Glomerular endothelial cell (primary cell): ENCODE measurements around the gene IGSF1. TPM values are rescaled to one million over a fixed set of nuclear protein-coding genes. Genes with fewer than 3 reads are reported as not detected.

ENCODE experiments used
- total RNA-seq: library from RNA; depleted of rRNA; stranded (reverse); fragments of >200 nt; gene quantifications from 2 replicates; pipeline ENCODE4 v1.2.3, GENCODE V29; 2015

The IGSF1 gene
- total RNA-seq, 1 donor from 2014 or later = 0.70 TPM

Other genes starting within 250 kb of the IGSF1 start
- not detected in 2 replicates for gene ARHGAP36, start 231.0 kb downstream of the IGSF1 start, total RNA-seq